ENCODE data around the gene PSMB11. TPM values are rescaled to one million over a fixed set of nuclear protein-coding genes. Genes with fewer than 3 reads are reported as not detected.

PSMB11 gene
- total RNA-seq, 1 donor, result not detected

GRCh38 chr14:23017091-23017490 lies 24.9 kb upstream of the PSMB11 start:
- no peaks in the 10 kb centered on the region for H3K36me3 ChIP-seq (ENCODE audit: insufficient read depth, low read length)
- H3K27me3 ChIP-seq (ENCODE audit: insufficient read depth, low read length), result no peaks in the 10 kb centered on the region
- H3K4me2 ChIP-seq (ENCODE audit: insufficient read depth, low read length), result no peak overlapping the region
- H3K9me3 ChIP-seq (ENCODE audit: low read depth, low read length), result no peaks in the 10 kb centered on the region
- no peaks in the 10 kb centered on the region for H4K20me1 ChIP-seq (ENCODE audit: insufficient read depth, low read length)
- no peak overlapping the region for H3K27ac ChIP-seq (ENCODE audit: low read depth, low read length)
- no peak overlapping the region for H2AFZ ChIP-seq (ENCODE audit: low read length)
- H3K4me1 ChIP-seq (ENCODE audit: insufficient read depth, low read length), result no peaks in the 10 kb centered on the region
- no peaks in the 10 kb centered on the region for H3K79me2 ChIP-seq (ENCODE audit: insufficient read depth, low read length)
- no peak for TF ChIP-seq CTCF (IDR thresholded peaks at IDR 0.05; ENCODE audit: extremely low read depth, low read depth, low read length)
- H3K4me3 ChIP-seq (ENCODE audit: insufficient read depth, low read length), result no peak overlapping the region
- DNase-seq (ENCODE audit: insufficient read length, low spot score, missing footprints), result no peak

- H2AFZ ChIP-seq (ENCODE audit: low read length), result no peak overlapping the region
- no peaks in the 10 kb centered on the region for H3K36me3 ChIP-seq (ENCODE audit: insufficient read depth, low read length)
- H3K9me3 ChIP-seq (ENCODE audit: low read depth, low read length), result no peaks in the 10 kb centered on the region
- H3K4me1 ChIP-seq (ENCODE audit: insufficient read depth, low read length), result no peaks in the 10 kb centered on the region
- no peak overlapping the region for H3K27ac ChIP-seq (ENCODE audit: low read depth, low read length)
- H3K79me2 ChIP-seq (ENCODE audit: insufficient read depth, low read length), result no peaks in the 10 kb centered on the region
- no peak overlapping the region for H3K4me3 ChIP-seq (ENCODE audit: insufficient read depth, low read length)
- no peak for TF ChIP-seq CTCF (IDR thresholded peaks at IDR 0.05; ENCODE audit: extremely low read depth, low read depth, low read length)
- no peaks in the 10 kb centered on the region for H4K20me1 ChIP-seq (ENCODE audit: insufficient read depth, low read length)
- no peak for DNase-seq (ENCODE audit: insufficient read length, low spot score, missing footprints)
- no peaks in the 10 kb centered on the region for H3K27me3 ChIP-seq (ENCODE audit: insufficient read depth, low read length)
- H3K4me2 ChIP-seq (ENCODE audit: insufficient read depth, low read length), result no peak overlapping the region
These were observed 23.9 kb upstream of the PSMB11 start for GRCh38 chr14:23018107-23018506.

GRCh38 chr14:23020143-23021128 lies 21.6 kb upstream of the PSMB11 start:
- Histone ChIP-seq H3K27me3 (ENCODE audit: insufficient read depth, low read length) (no peaks in the 10 kb centered on the region), H3K4me1 (ENCODE audit: insufficient read depth, low read length) (no peaks in the 10 kb centered on the region), H3K79me2 (ENCODE audit: insufficient read depth, low read length) (no peaks in the 10 kb centered on the region), H3K4me3 (ENCODE audit: insufficient read depth, low read length) (no peak overlapping the region), H3K36me3 (ENCODE audit: insufficient read depth, low read length) (peaks cover 7% of the 10 kb centered on the region), H2AFZ (ENCODE audit: low read length) (no peak overlapping the region), H4K20me1 (ENCODE audit: insufficient read depth, low read length) (peaks cover 1% of the 10 kb centered on the region), H3K9me3 (ENCODE audit: low read depth, low read length) (no peaks in the 10 kb centered on the region), H3K27ac (ENCODE audit: low read depth, low read length) (no peak overlapping the region), H3K4me2 (ENCODE audit: insufficient read depth, low read length) (no peak overlapping the region)
- no peak for DNase-seq (ENCODE audit: insufficient read length, low spot score, missing footprints)
- TF ChIP-seq CTCF (IDR thresholded peaks at IDR 0.05; ENCODE audit: extremely low read depth, low read depth, low read length), result no peak

GRCh38 chr14:23021434-23021833 lies 20.6 kb upstream of the PSMB11 start:
- H3K27ac ChIP-seq (ENCODE audit: low read depth, low read length), result no peak overlapping the region
- no peak overlapping the region for H3K4me2 ChIP-seq (ENCODE audit: insufficient read depth, low read length)
- H3K27me3 ChIP-seq (ENCODE audit: insufficient read depth, low read length), result no peaks in the 10 kb centered on the region
- no peak overlapping the region for H2AFZ ChIP-seq (ENCODE audit: low read length)
- TF ChIP-seq CTCF (IDR thresholded peaks at IDR 0.05; ENCODE audit: extremely low read depth, low read depth, low read length), result no peak
- peaks cover 10% of the 10 kb centered on the region for H4K20me1 ChIP-seq (ENCODE audit: insufficient read depth, low read length)
- no peaks in the 10 kb centered on the region for H3K4me1 ChIP-seq (ENCODE audit: insufficient read depth, low read length)
- no peak overlapping the region for H3K4me3 ChIP-seq (ENCODE audit: insufficient read depth, low read length)
- no peaks in the 10 kb centered on the region for H3K79me2 ChIP-seq (ENCODE audit: insufficient read depth, low read length)
- no peaks in the 10 kb centered on the region for H3K9me3 ChIP-seq (ENCODE audit: low read depth, low read length)
- DNase-seq (ENCODE audit: insufficient read length, low spot score, missing footprints), result no peak
- H3K36me3 ChIP-seq (ENCODE audit: insufficient read depth, low read length), result peaks cover 17% of the 10 kb centered on the region
